HCT116 (cell line): ENCODE results near the gene SLC22A5. TPM values are rescaled to one million over a fixed set of nuclear protein-coding genes. Genes with fewer than 3 reads are reported as not detected.
A peak's percentile ranks its signal among the peaks of the same experiment; 100 is the strongest.

Source experiments
- ATAC-seq: fragments of 200-7000 bp; cut with Tn5 transposase; 2 replicates; pipeline ENCODE4 v1.9.1; 2020; ENCODE audit warnings: mild to moderate bottlenecking, moderate library complexity
- BruUV-seq: library from RNA; stranded (reverse); fragments of 400-500 nt; replicated peaks from 2 replicates; lab custom pipeline; 2021; lab: Mats Ljungman, UMichigan
- CTCF ChIA-PET: fragments of 300-600 bp; sonication (Branson Sonifier 250); formaldehyde crosslinking; loops from one replicate; lab custom pipeline; 2021; ENCODE audit warnings: antibody characterized with exemption; lab: Charles Lee
- POLR2A ChIA-PET: fragments of 300-600, 350-600 bp; sonication (Branson Sonifier 250); formaldehyde crosslinking; loops from one replicate; lab custom pipeline; 2021; ENCODE audit warnings: antibody characterized with exemption; lab: Charles Lee
- RAD21 ChIA-PET, 2 experiments: fragments of 300-600 bp; sonication (Branson Sonifier 250); formaldehyde crosslinking; loops; one replicate each; lab custom pipeline; 2023; ENCODE audit warnings: low total read pairs in 2 of 2; ENCODE audit not compliant: uncharacterized antibody in 2 of 2, unreplicated experiment in 2 of 2, low non-redundant PET in 1 of 2; lab: Charles Lee
- DNase-seq: peaks from one replicate; pipeline ENCODE4 v3.0.0-alpha.2; 2010; ENCODE audit warnings: low read depth, low spot score
- H2AFZ ChIP-seq: fragments of 200-600 bp; shearing (Covaris generic), sonication (generic); 2 replicates; pipeline ENCODE4 v1.6.1; 2017; ENCODE audit warnings: low read depth, mixed run types, mixed read lengths, antibody characterized with exemption, low read length; ENCODE audit not compliant: poor library complexity, severe bottlenecking
- H3K27ac ChIP-seq: 2 replicates; pipeline ENCODE4 v1.5.1; 2012; ENCODE audit warnings: low read depth, low read length
- H3K27me3 ChIP-seq: fragments of 200-600 bp; sonication (generic); 2 replicates; pipeline ENCODE4 v1.6.1; 2016; ENCODE audit warnings: mixed run types, low read length, mixed read lengths; ENCODE audit not compliant: insufficient read depth
- H3K36me3 ChIP-seq, 2 experiments: fragments of 200-500 bp in 1 of 2; fragments of 200-600 bp in 1 of 2; sonication (Bioruptor generic) in 1 of 2; sonication (generic) in 1 of 2; 2 replicates each; pipeline versions ENCODE4 v1.5.1 to v1.6.1; 2014 to 2016; ENCODE audit warnings: low read length in 2 of 2, inconsistent platforms in 1 of 2, mixed read lengths in 1 of 2, mixed run types in 1 of 2; ENCODE audit not compliant: insufficient read depth in 2 of 2, control insufficient read depth in 1 of 2
- H3K4me1 ChIP-seq, 2 experiments: fragments of 200-600 bp in 1 of 2; sonication (generic) in 1 of 2; 2 replicates each; pipeline versions ENCODE4 v1.5.1 to v1.6.1; 2012 to 2017; ENCODE audit warnings: low read length in 2 of 2, inconsistent platforms in 1 of 2, mild to moderate bottlenecking in 1 of 2, mixed read lengths in 1 of 2, mixed run types in 1 of 2, moderate library complexity in 1 of 2; ENCODE audit not compliant: insufficient read depth in 2 of 2, control insufficient read depth in 1 of 2
- H3K4me2 ChIP-seq: fragments of 200-600 bp; sonication (generic); 2 replicates; pipeline ENCODE4 v1.6.1; 2017; ENCODE audit warnings: mixed run types, low read length, mixed read lengths
- H3K4me3 ChIP-seq, 2 experiments: fragments of 200-600 bp in 1 of 2; sonication (generic) in 1 of 2; replicated peaks in 1 of 2; 2 replicates each; pipeline ENCODE4 v1.5.1; 2011 to 2016; ENCODE audit warnings: low read length in 2 of 2, control low read depth in 1 of 2, low read depth in 1 of 2, mild to moderate bottlenecking in 1 of 2, mixed read lengths in 1 of 2, mixed run types in 1 of 2
- H3K79me2 ChIP-seq: fragments of 200-600 bp; sonication (generic); 2 replicates; pipeline ENCODE4 v1.6.1; 2017; ENCODE audit warnings: mild to moderate bottlenecking, mixed run types, low read length, moderate library complexity, mixed read lengths; ENCODE audit not compliant: insufficient read depth
- H3K9ac ChIP-seq: fragments of 200-600 bp; sonication (generic); 2 replicates; pipeline ENCODE4 v1.6.1; 2016; ENCODE audit warnings: low read length, mixed read lengths
- H3K9me2 ChIP-seq: fragments of 200-600 bp; sonication (generic), shearing (Covaris generic); 2 replicates; pipeline ENCODE4 v1.6.1; 2017; ENCODE audit warnings: mixed run types, mild to moderate bottlenecking, moderate library complexity; ENCODE audit not compliant: insufficient read depth
- H3K9me3 ChIP-seq, 2 experiments: fragments of 200-500 bp in 1 of 2; fragments of 200-600 bp in 1 of 2; sonication (Bioruptor generic) in 1 of 2; sonication (generic) in 1 of 2; 2 replicates each; pipeline ENCODE4 v1.6.1; 2014 to 2017; ENCODE audit warnings: low read length in 2 of 2, mixed read lengths in 2 of 2, inconsistent platforms in 1 of 2, low read depth in 1 of 2, mild to moderate bottlenecking in 1 of 2, mixed run types in 1 of 2, moderate library complexity in 1 of 2; ENCODE audit not compliant: control insufficient read depth in 1 of 2, insufficient read depth in 1 of 2
- H4K20me1 ChIP-seq: fragments of 200-600 bp; sonication (generic), shearing (Covaris generic); 2 replicates; pipeline ENCODE4 v1.6.1; 2017; ENCODE audit warnings: mixed run types, mild to moderate bottlenecking, moderate library complexity; ENCODE audit not compliant: insufficient read depth
- EGR1 ChIP-seq: IDR thresholded peaks from 2 replicates; pipeline ENCODE4 v1.6.1; 2012; ENCODE audit warnings: low read depth
- MAX ChIP-seq: IDR thresholded peaks from 2 replicates; pipeline ENCODE4 v1.6.1; 2012
- TCF7L2 ChIP-seq: IDR thresholded peaks from 2 replicates; pipeline ENCODE4 v1.7.0; 2011; ENCODE audit warnings: borderline replicate concordance, inconsistent platforms; ENCODE audit not compliant: insufficient read depth, insufficient read length; ENCODE audit errors: extremely low read depth
- intact Hi-C: fragments of 100-400 bp; cut with micrococcal nuclease; formaldehyde crosslinking; loops from 2 replicates; pipeline ENCODE4 v1.10.0; 2022
- total RNA-seq: library from RNA; stranded (reverse); gene quantifications from one replicate; pipeline ENCODE4 v1.2.1, GENCODE V29; 2021; ENCODE audit not compliant: unreplicated experiment

SLC22A5 gene
- total RNA-seq, 1 experiment from 2014 or later: 9.9 TPM

- TF ChIP-seq MAX: no peak
Observed at GRCh38 chr5:132425009-132425937, 55.8 kb downstream of the SLC22A5 start (continued).

GRCh38 chr5:132425975-132426524, 56.5 kb downstream of the SLC22A5 start:
- Histone ChIP-seq H3K4me2 (peak overlapping the region; percentile 46), H3K79me2 (no peaks in the 10 kb centered on the region), H3K4me3 (no peak overlapping the region), H3K4me1 (peaks cover 61 to 88% of the 10 kb centered on the region in 2 experiments)
- TF ChIP-seq EGR1: no peak
- TF ChIP-seq TCF7L2: no peak
- TF ChIP-seq, all 23 proteins: peak for 0
- CTCF ChIA-PET: interaction anchor here (1.2 to 1.9 kb wide), 5 partner anchors 14 to 80 kb away, joined by 3 to 6 read pairs (median 4); no protein-coding TSS in a partner anchor
- H2AFZ ChIP-seq: no peak overlapping the region
- H3K36me3 ChIP-seq: no peaks in the 10 kb centered on the region
- H3K27ac ChIP-seq: peak overlapping the region; percentile 44; the same call in 1 of the 2 replicates
- POLR2A ChIA-PET: interaction anchor here (1.2 to 3.4 kb wide), 5 partner anchors 10 to 72 kb away, joined by 3 to 19 read pairs (median 5); partner anchors contain the start of gene IRF1
- ATAC-seq (no peak), DNase-seq (no peak)
- peak overlapping the region; percentile 48 for H3K9ac ChIP-seq
- BruUV-seq: no TSS peak
- no peaks in the 10 kb centered on the region for H4K20me1 ChIP-seq
- RAD21 ChIA-PET: interaction anchor here (1.2 to 2.0 kb wide), 2 partner anchors 64 to 75 kb away, joined by 4 to 8 read pairs; partner anchors contain the start of gene IRF1 (in 1 of the 2)
- intact Hi-C loops: loop anchor here (1.0 kb wide), 1 partner anchor 70 kb away; no protein-coding TSS in a partner anchor
- no peaks in the 10 kb centered on the region for H3K27me3 ChIP-seq
- no peaks in the 10 kb centered on the region for H3K9me2 ChIP-seq
- H3K9me3 ChIP-seq: no peaks in the 10 kb centered on the region
